IMR-90 (cell line): ENCODE measurements around the gene ADAMTS14. TPM values are rescaled to one million over a fixed set of nuclear protein-coding genes. Genes with fewer than 3 reads are reported as not detected.

Experiments used
- ATAC-seq: fragments of 200-7000 bp; cut with Tn5 transposase; 2 replicates; pipeline ENCODE4 v1.9.1; 2020; ENCODE audit warnings: low read depth, mild to moderate bottlenecking, moderate library complexity
- BruUV-seq: library from RNA; stranded (reverse); fragments of 400-500 nt; replicated peaks from 2 replicates; lab custom pipeline; 2021; lab: Mats Ljungman, UMichigan
- CTCF ChIA-PET: fragments of 300-600 bp; formaldehyde crosslinking; extraction: SDS; loops from one replicate; lab custom pipeline; 2021; ENCODE audit warnings: antibody characterized with exemption; lab: Yijun Ruan, JAX
- POLR2A ChIA-PET: fragments of 300-600 bp; sonication (Branson Sonifier 250); formaldehyde crosslinking; loops from one replicate; lab custom pipeline; 2022; ENCODE audit warnings: antibody characterized with exemption; ENCODE audit not compliant: unreplicated experiment; lab: Charles Lee
- DNase-seq: peaks from one replicate; pipeline ENCODE4 v3.0.0; 2013
- H2AFZ ChIP-seq: replicated peaks from 2 replicates; pipeline ENCODE3; 2013; ENCODE audit warnings: low read length, mild to moderate bottlenecking; ENCODE audit not compliant: poor library complexity
- H2AK5ac ChIP-seq: 2 replicates; pipeline ENCODE4 v1.6.1; 2013; ENCODE audit warnings: low read depth, low read length, inconsistent platforms
- H2AK9ac ChIP-seq: replicated peaks from 2 replicates; pipeline ENCODE3; 2013; ENCODE audit warnings: mild to moderate bottlenecking, low read depth, low read length, moderate library complexity; ENCODE audit not compliant: poor library complexity
- H2BK120ac ChIP-seq: 2 replicates; pipeline ENCODE4 v1.6.1; 2013; ENCODE audit warnings: low read depth, low read length, inconsistent platforms
- H2BK15ac ChIP-seq: 3 replicates; pipeline ENCODE4 v1.6.1; 2013; ENCODE audit warnings: low read depth, low read length, inconsistent platforms
- H2BK20ac ChIP-seq: 2 replicates; pipeline ENCODE4 v1.6.1; 2013; ENCODE audit warnings: low read depth, mild to moderate bottlenecking, inconsistent platforms, low read length, moderate library complexity
- H2BK5ac ChIP-seq: 2 replicates; pipeline ENCODE4 v1.6.1; 2013; ENCODE audit warnings: mild to moderate bottlenecking, low read depth, low read length, inconsistent platforms; ENCODE audit not compliant: poor library complexity, severe bottlenecking
- H3K14ac ChIP-seq: replicated peaks from 2 replicates; pipeline ENCODE4 v1.6.1; 2013; ENCODE audit warnings: low read depth, low read length, inconsistent platforms
- H3K18ac ChIP-seq: 2 replicates; pipeline ENCODE4 v1.6.1; 2013; ENCODE audit warnings: low read depth, low read length, control low read depth
- H3K23ac ChIP-seq: 2 replicates; pipeline ENCODE4 v1.6.1; 2013; ENCODE audit warnings: low read depth, low read length, inconsistent platforms
- H3K27ac ChIP-seq: 2 replicates; pipeline ENCODE4 v1.5.1; 2013; ENCODE audit warnings: mild to moderate bottlenecking, control low read depth, low read length; ENCODE audit not compliant: insufficient read depth
- H3K27me3 ChIP-seq: 2 replicates; pipeline ENCODE4 v1.6.1; 2013; ENCODE audit warnings: low read length; ENCODE audit not compliant: control insufficient read depth, insufficient read depth
- H3K36me3 ChIP-seq: 2 replicates; pipeline ENCODE4 v1.6.1; 2013; ENCODE audit warnings: low read length, mixed read lengths; ENCODE audit not compliant: control insufficient read depth, insufficient read depth
- H3K4ac ChIP-seq: 2 replicates; pipeline ENCODE4 v1.6.1; 2013; ENCODE audit warnings: low read depth, low read length, inconsistent platforms
- H3K4me1 ChIP-seq: 2 replicates; pipeline ENCODE4 v1.6.1; 2013; ENCODE audit warnings: low read length, mixed read lengths; ENCODE audit not compliant: control insufficient read depth, insufficient read depth
- H3K4me2 ChIP-seq: 2 replicates; pipeline ENCODE4 v1.6.1; 2013; ENCODE audit warnings: low read depth, mild to moderate bottlenecking, control low read depth, low read length, moderate library complexity
- H3K4me3 ChIP-seq: 2 replicates; pipeline ENCODE4 v1.5.1; 2013; ENCODE audit warnings: low read depth, mild to moderate bottlenecking, control low read depth, low read length, moderate library complexity; ENCODE audit not compliant: insufficient read depth
- H3K56ac ChIP-seq: 2 replicates; pipeline ENCODE4 v1.6.1; 2013; ENCODE audit warnings: low read length, inconsistent platforms; ENCODE audit not compliant: insufficient read depth; ENCODE audit errors: extremely low read depth
- H3K79me1 ChIP-seq, 2 experiments: 2 replicates each; pipeline ENCODE4 v1.6.1; 2013; ENCODE audit warnings: low read length in 2 of 2, inconsistent platforms in 1 of 2, low read depth in 1 of 2
- H3K9ac ChIP-seq: 2 replicates; pipeline ENCODE4 v1.6.1; 2013; ENCODE audit warnings: low read depth, low read length, control low read depth
- H3K9me1 ChIP-seq: 2 replicates; pipeline ENCODE4 v1.6.1; 2013; ENCODE audit warnings: low read length, inconsistent platforms; ENCODE audit not compliant: insufficient read depth
- H3K9me3 ChIP-seq: 2 replicates; pipeline ENCODE4 v1.6.1; 2013; ENCODE audit warnings: low read length; ENCODE audit not compliant: control insufficient read depth, insufficient read depth
- H4K20me1 ChIP-seq: 2 replicates; pipeline ENCODE4 v1.6.1; 2013; ENCODE audit warnings: low read length, inconsistent platforms; ENCODE audit not compliant: insufficient read depth
- H4K5ac ChIP-seq: 2 replicates; pipeline ENCODE4 v1.6.1; 2013; ENCODE audit warnings: mild to moderate bottlenecking, low read depth, low read length, control low read depth
- H4K8ac ChIP-seq, 2 experiments: 2 replicates each; pipeline ENCODE4 v1.6.1; 2013; ENCODE audit warnings: low read depth in 2 of 2, low read length in 2 of 2, control low read depth in 1 of 2, inconsistent platforms in 1 of 2
- H4K91ac ChIP-seq: 2 replicates; pipeline ENCODE4 v1.6.1; 2013; ENCODE audit warnings: low read depth, low read length, inconsistent platforms; ENCODE audit not compliant: insufficient read depth
- BHLHE40 ChIP-seq: fragments of 150-350 bp; IDR thresholded peaks from 2 replicates; pipeline ENCODE4 v1.6.1; 2016; ENCODE audit warnings: mild to moderate bottlenecking, low read depth, low read length
- CEBPB ChIP-seq: IDR thresholded peaks from 2 replicates; pipeline ENCODE4 v1.6.1; 2012; ENCODE audit warnings: low read depth, low read length, improper control_type of control experiment
- CHD1 ChIP-seq: IDR thresholded peaks from 2 replicates; pipeline ENCODE4 v1.6.1; 2012; ENCODE audit warnings: low read depth, low read length, improper control_type of control experiment
- CTCF ChIP-seq: conservative IDR thresholded peaks from 2 replicates; pipeline ENCODE4 v1.5.1; 2012; ENCODE audit warnings: mild to moderate bottlenecking, low read depth, low read length, improper control_type of control experiment
- ELK1 ChIP-seq: fragments of 150-350 bp; IDR thresholded peaks from 2 replicates; pipeline ENCODE4 v1.6.1; 2016; ENCODE audit warnings: low read depth, mild to moderate bottlenecking, low read length, moderate library complexity, borderline replicate concordance
- FOS ChIP-seq: fragments of 150-350 bp; IDR thresholded peaks from 2 replicates; pipeline ENCODE4 v1.6.1; 2016; ENCODE audit warnings: low read depth, low read length
- MAFK ChIP-seq: IDR thresholded peaks from 2 replicates; pipeline ENCODE4 v1.6.1; 2012; ENCODE audit warnings: low read depth, low read length, improper control_type of control experiment
- MAZ ChIP-seq: IDR thresholded peaks from 2 replicates; pipeline ENCODE4 v1.6.1; 2012; ENCODE audit warnings: low read depth, mild to moderate bottlenecking, low read length, improper control_type of control experiment, moderate library complexity, borderline replicate concordance
- MXI1 ChIP-seq: IDR thresholded peaks from 2 replicates; pipeline ENCODE4 v1.6.1; 2012; ENCODE audit warnings: low read depth, mild to moderate bottlenecking, low read length, moderate library complexity, borderline replicate concordance
- NFE2L2 ChIP-seq: fragments of 150-350 bp; IDR thresholded peaks from 2 replicates; pipeline ENCODE4 v1.6.1; 2016; ENCODE audit warnings: low read depth, mild to moderate bottlenecking, low read length
- POLR2A ChIP-seq: IDR thresholded peaks from 2 replicates; pipeline ENCODE4 v1.6.1; 2012; ENCODE audit warnings: mild to moderate bottlenecking, low read depth, low read length
- RAD21 ChIP-seq: IDR thresholded peaks from 2 replicates; pipeline ENCODE4 v1.6.1; 2012; ENCODE audit warnings: low read length, improper control_type of control experiment
- RCOR1 ChIP-seq: IDR thresholded peaks from 2 replicates; pipeline ENCODE4 v1.6.1; 2012; ENCODE audit warnings: mild to moderate bottlenecking, low read length, improper control_type of control experiment; ENCODE audit not compliant: insufficient replicate concordance
- RFX5 ChIP-seq: IDR thresholded peaks from 2 replicates; pipeline ENCODE4 v1.8.0; 2012; ENCODE audit warnings: low read depth, mild to moderate bottlenecking, low read length, moderate library complexity
- SMC3 ChIP-seq: fragments of 150-350 bp; IDR thresholded peaks from 2 replicates; pipeline ENCODE4 v1.6.1; 2016; ENCODE audit warnings: low read depth, mild to moderate bottlenecking, antibody characterized with exemption, low read length, moderate library complexity
- USF2 ChIP-seq: fragments of 150-350 bp; IDR thresholded peaks from 2 replicates; pipeline ENCODE4 v1.6.1; 2017; ENCODE audit warnings: mild to moderate bottlenecking, antibody characterized with exemption, low read length, low read depth
- WGBS, 2 experiments: methylation state at CpG; one replicate each; pipeline versions ENCODE4 v1.1.5 to v1.1.7; 2013; ENCODE audit warnings: missing lambda C conversion rate in 2 of 2; ENCODE audit not compliant: insufficient read length in 1 of 2; ENCODE audit errors: extremely low coverage in 2 of 2; 5-methylcytosine and 5-hydroxymethylcytosine counted together
- dilution Hi-C: fragments of 300-500 bp; cut with HindIII; formaldehyde crosslinking; loops from one replicate; pipeline ENCODE4 v1.14.3; 2018; ENCODE audit warnings: low sequenced_read_pairs; ENCODE audit not compliant: unreplicated experiment
- in situ Hi-C: fragments of 300-500 bp; cut with MboI; formaldehyde crosslinking; loops from 3 replicates; pipeline ENCODE4 v1.14.3; 2019; ENCODE audit warnings: low sequenced_read_pairs, inconsistent platforms, mixed read lengths
- intact Hi-C: fragments of 100-400 bp; cut with micrococcal nuclease; formaldehyde crosslinking; loops from 2 replicates; pipeline ENCODE4 v1.10.0; 2022
- polyA plus RNA-seq, 3 experiments: library from polyadenylated mRNA; depleted of rRNA; stranded (reverse); fragments of >200 nt; gene quantifications; 2 replicates each; pipeline ENCODE4 v1.2.3, GENCODE V29; 2012; ENCODE audit warnings: low replicate concordance in 1 of 3
- total RNA-seq: library from RNA; depleted of rRNA; stranded (reverse); fragments of >200 nt; gene quantifications from 2 replicates; pipeline ENCODE4 v1.2.3, GENCODE V29; 2012

Gene ADAMTS14
- total and polyA plus RNA-seq, 2 of the 4 experiments (the other 2 are of a cell fraction) = under 0.01 to 0.31 TPM

- intact Hi-C loops = no loop called here
- WGBS, 2 experiments = 53% methylated on average over 3 of the region's 14 CpGs; no CpG with 5 or more reads in 1 of the 2 experiments
Measured at GRCh38 chr10:70751991-70752390, 79.7 kb downstream of the ADAMTS14 start.

More at GRCh38 chr10:70751991-70752390, 79.7 kb downstream of the ADAMTS14 start:
- H2BK5ac ChIP-seq = no peak overlapping the region
- no peak overlapping the region for H2AFZ ChIP-seq
- H4K8ac ChIP-seq = no peak overlapping the region
- in situ Hi-C loops (no loop called here), dilution Hi-C loops (no loop called here)
- no peak overlapping the region for H2BK15ac ChIP-seq
- no peaks in the 10 kb centered on the region for H4K20me1 ChIP-seq
- no peak for TF ChIP-seq RAD21
- no peak for TF ChIP-seq SMC3
- no peak for TF ChIP-seq BHLHE40
- no peak for TF ChIP-seq ELK1
- no peak for TF ChIP-seq FOS
- no peak for TF ChIP-seq CHD1
- TF ChIP-seq RFX5 = no peak
- no peak for TF ChIP-seq CTCF
- TF ChIP-seq USF2 = no peak
- no peak for TF ChIP-seq MXI1
- TF ChIP-seq CEBPB = no peak
- TF ChIP-seq MAZ = no peak
- TF ChIP-seq RCOR1 = no peak
- no peak for TF ChIP-seq MAFK
- TF ChIP-seq NFE2L2 = no peak
- TF ChIP-seq POLR2A = no peak
- no peak overlapping the region for H3K56ac ChIP-seq
- H3K4me3 ChIP-seq = no peak overlapping the region
- H3K4me2 ChIP-seq = no peak overlapping the region
- no peak overlapping the region for H3K18ac ChIP-seq
- no peak overlapping the region for H2BK20ac ChIP-seq
- no peak overlapping the region for H4K5ac ChIP-seq
- H3K27ac ChIP-seq = no peak overlapping the region
- H3K23ac ChIP-seq = no peak overlapping the region
- no peak overlapping the region for H3K9ac ChIP-seq
- no peak for DNase-seq
- no peak for ATAC-seq
- no peak overlapping the region for H2AK9ac ChIP-seq
- no peaks in the 10 kb centered on the region for H3K9me1 ChIP-seq
- POLR2A ChIA-PET = no interaction called here
- BruUV-seq = no TSS peak
- no peaks in the 10 kb centered on the region for H3K36me3 ChIP-seq
- H3K14ac ChIP-seq = no peak overlapping the region
- H3K4ac ChIP-seq = no peak overlapping the region
- no peaks in the 10 kb centered on the region for H3K79me1 ChIP-seq
- peaks cover 9% of the 10 kb centered on the region for H3K27me3 ChIP-seq
- CTCF ChIA-PET = no interaction called here
- H4K91ac ChIP-seq = no peak overlapping the region
- no peaks in the 10 kb centered on the region for H3K9me3 ChIP-seq
- H2AK5ac ChIP-seq = no peak overlapping the region
- H3K4me1 ChIP-seq = no peaks in the 10 kb centered on the region
- no peak overlapping the region for H2BK120ac ChIP-seq
